SU-DHL-6 (cell line): ENCODE results near the gene MYOM1.

Experiments
- H2AFZ ChIP-seq: fragments of 200-600 bp; sonication (generic); 2 replicates; pipeline ENCODE4 v1.6.1; 2014; ENCODE audit warnings: low read depth, mild to moderate bottlenecking, moderate library complexity, mixed read lengths, antibody characterized with exemption, low read length; ENCODE audit not compliant: severe bottlenecking
- H3F3A ChIP-seq: fragments of 200-600 bp; shearing (Covaris generic); 2 replicates; pipeline ENCODE4 v1.6.0; 2016; ENCODE audit warnings: antibody characterized with exemption, mild to moderate bottlenecking; ENCODE audit not compliant: insufficient read depth
- H3K27ac ChIP-seq: fragments of 200-600 bp; sonication (generic); 2 replicates; pipeline ENCODE4 v1.5.1; 2016; ENCODE audit warnings: low read depth, mild to moderate bottlenecking, low read length, moderate library complexity, mixed read lengths
- H3K27me3 ChIP-seq: fragments of 200-600 bp; sonication (generic), shearing (Covaris generic); 2 replicates; pipeline ENCODE4 v1.6.0; 2014; ENCODE audit warnings: mild to moderate bottlenecking, low read length
- H3K36me3 ChIP-seq: fragments of 200-600 bp; sonication (generic); 2 replicates; pipeline ENCODE4 v1.6.1; 2014; ENCODE audit warnings: mild to moderate bottlenecking, low read length, mixed read lengths
- H3K4me2 ChIP-seq: fragments of 300-600, 200-600 bp; shearing (Covaris generic), sonication (generic); 2 replicates; pipeline ENCODE4 v1.6.0; 2014; ENCODE audit warnings: low read length, low read depth, mild to moderate bottlenecking; ENCODE audit not compliant: poor library complexity, severe bottlenecking
- H3K4me3 ChIP-seq: fragments of 200-600 bp; sonication (generic); 2 replicates; pipeline ENCODE4 v1.5.1; 2014; ENCODE audit warnings: antibody characterized with exemption, low read length, mild to moderate bottlenecking, mixed read lengths; ENCODE audit not compliant: insufficient read depth, poor library complexity, severe bottlenecking
- H3K79me2 ChIP-seq: fragments of 200-600 bp; sonication (generic); 2 replicates; pipeline ENCODE4 v1.6.1; 2014; ENCODE audit warnings: mild to moderate bottlenecking, low read length, moderate library complexity; ENCODE audit not compliant: insufficient read depth
- H3K9ac ChIP-seq: fragments of 200-600 bp; sonication (generic); 2 replicates; pipeline ENCODE4 v1.7.0; 2014; ENCODE audit warnings: mild to moderate bottlenecking, low read length
- H3K9me2 ChIP-seq: fragments of 200-600 bp; sonication (generic); replicated peaks from 2 replicates; pipeline ENCODE4 v1.6.1; 2014; ENCODE audit warnings: low read length; ENCODE audit not compliant: insufficient read depth
- H3K9me3 ChIP-seq: fragments of 200-600 bp; sonication (generic); 2 replicates; pipeline ENCODE4 v1.6.1; 2014; ENCODE audit warnings: low read length, mixed read lengths; ENCODE audit not compliant: insufficient read depth
- H4K20me1 ChIP-seq: fragments of 200-600 bp; sonication (generic); 2 replicates; pipeline ENCODE4 v1.6.1; 2014; ENCODE audit warnings: low read depth, mild to moderate bottlenecking, antibody characterized with exemption, low read length, moderate library complexity, mixed read lengths
- EZH2phosphoT487 ChIP-seq: fragments of 200-600 bp; sonication (generic), shearing (Covaris generic); conservative IDR thresholded peaks from 2 replicates; pipeline ENCODE4 v1.6.1; 2018; ENCODE audit warnings: mild to moderate bottlenecking, antibody characterized with exemption, low read length, moderate library complexity, mixed read lengths
- TF ChIP-seq, protein P1 (sequence below): fragments of 200-600 bp; sonication (generic); IDR thresholded peaks from one replicate; pipeline ENCODE4 v1.5.1; 2017; ENCODE audit warnings: antibody characterized with exemption, mild to moderate bottlenecking, low read length, moderate library complexity; ENCODE audit not compliant: insufficient read depth, poor library complexity, severe bottlenecking

Gene MYOM1

DNA sequence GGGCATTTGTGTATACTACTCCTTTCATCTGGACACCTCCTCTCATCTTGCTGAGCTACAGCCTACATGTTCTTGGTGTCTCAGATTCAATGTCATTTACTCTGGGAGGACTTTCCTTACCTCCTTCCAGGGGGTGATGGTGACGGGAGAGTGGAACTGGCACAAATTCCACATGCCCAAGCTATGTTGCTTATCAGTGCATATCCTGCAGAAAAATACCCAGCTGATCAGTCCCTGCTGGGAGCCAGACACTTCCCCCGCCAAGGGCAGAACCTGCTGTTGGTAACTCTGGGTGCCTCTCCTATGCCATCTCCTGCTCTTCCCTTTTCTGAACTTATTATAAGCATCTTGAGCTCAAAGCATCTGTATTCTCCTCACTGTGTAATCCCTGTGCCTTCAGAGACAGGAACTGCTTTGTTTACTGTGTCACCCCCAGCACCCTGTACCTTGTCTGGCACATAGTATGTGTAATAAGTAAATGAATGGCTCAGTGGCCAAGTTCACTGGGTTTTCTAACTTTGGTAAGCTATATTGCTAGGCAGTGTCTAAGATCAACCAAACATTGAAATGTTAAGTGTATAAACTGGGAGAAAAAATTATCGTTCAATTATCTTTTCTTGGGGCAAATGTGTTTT lies 119.2 kb downstream of the MYOM1 start:
- Histone ChIP-seq H3K27ac (no peak overlapping the region), H3K4me2 (no peak overlapping the region), H3K27me3 (no peaks in the 10 kb centered on the region), H3K9me3 (no peaks in the 10 kb centered on the region), H3K9me2 (no peaks in the 10 kb centered on the region), H2AFZ (no peak overlapping the region), H3K4me3 (no peak overlapping the region), H3K79me2 (no peaks in the 10 kb centered on the region), H4K20me1 (no peaks in the 10 kb centered on the region), H3F3A (no peaks in the 10 kb centered on the region), H3K9ac (no peak overlapping the region), H3K36me3 (no peaks in the 10 kb centered on the region)
- TF ChIP-seq, protein P1, sequence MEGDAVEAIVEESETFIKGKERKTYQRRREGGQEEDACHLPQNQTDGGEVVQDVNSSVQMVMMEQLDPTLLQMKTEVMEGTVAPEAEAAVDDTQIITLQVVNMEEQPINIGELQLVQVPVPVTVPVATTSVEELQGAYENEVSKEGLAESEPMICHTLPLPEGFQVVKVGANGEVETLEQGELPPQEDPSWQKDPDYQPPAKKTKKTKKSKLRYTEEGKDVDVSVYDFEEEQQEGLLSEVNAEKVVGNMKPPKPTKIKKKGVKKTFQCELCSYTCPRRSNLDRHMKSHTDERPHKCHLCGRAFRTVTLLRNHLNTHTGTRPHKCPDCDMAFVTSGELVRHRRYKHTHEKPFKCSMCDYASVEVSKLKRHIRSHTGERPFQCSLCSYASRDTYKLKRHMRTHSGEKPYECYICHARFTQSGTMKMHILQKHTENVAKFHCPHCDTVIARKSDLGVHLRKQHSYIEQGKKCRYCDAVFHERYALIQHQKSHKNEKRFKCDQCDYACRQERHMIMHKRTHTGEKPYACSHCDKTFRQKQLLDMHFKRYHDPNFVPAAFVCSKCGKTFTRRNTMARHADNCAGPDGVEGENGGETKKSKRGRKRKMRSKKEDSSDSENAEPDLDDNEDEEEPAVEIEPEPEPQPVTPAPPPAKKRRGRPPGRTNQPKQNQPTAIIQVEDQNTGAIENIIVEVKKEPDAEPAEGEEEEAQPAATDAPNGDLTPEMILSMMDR = no peak
- TF ChIP-seq EZH2phosphoT487 = no peak

DNA sequence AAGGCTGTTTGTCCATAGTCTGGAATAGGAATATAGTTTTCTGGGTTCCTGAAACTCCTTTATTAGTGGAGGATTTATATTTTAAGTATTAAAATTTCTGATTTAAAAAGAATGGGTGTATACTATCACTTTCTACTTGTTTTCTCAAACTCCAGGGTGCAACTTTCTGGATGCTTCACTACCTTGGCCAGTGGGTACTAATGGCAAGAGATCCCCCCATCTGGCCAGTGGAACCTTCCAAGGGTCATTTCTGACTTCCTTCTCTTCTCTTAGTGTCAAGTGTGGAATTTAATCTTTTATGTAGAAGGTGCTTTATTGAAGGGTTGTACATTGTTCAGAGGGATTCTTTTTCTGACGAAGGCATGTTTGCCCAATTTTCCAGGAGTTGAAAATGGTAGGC lies 120.4 kb downstream of the MYOM1 start:
- Histone ChIP-seq H4K20me1 (no peaks in the 10 kb centered on the region), H3K36me3 (no peaks in the 10 kb centered on the region), H3K4me2 (no peak overlapping the region), H3K27ac (no peak overlapping the region), H3K4me3 (no peak overlapping the region), H3K9me2 (no peaks in the 10 kb centered on the region), H3K9me3 (no peaks in the 10 kb centered on the region), H3K79me2 (no peaks in the 10 kb centered on the region), H3F3A (no peaks in the 10 kb centered on the region), H3K27me3 (no peaks in the 10 kb centered on the region), H2AFZ (no peak overlapping the region), H3K9ac (no peak overlapping the region)
- TF ChIP-seq EZH2phosphoT487 = no peak
- TF ChIP-seq, protein P1 = no peak

DNA sequence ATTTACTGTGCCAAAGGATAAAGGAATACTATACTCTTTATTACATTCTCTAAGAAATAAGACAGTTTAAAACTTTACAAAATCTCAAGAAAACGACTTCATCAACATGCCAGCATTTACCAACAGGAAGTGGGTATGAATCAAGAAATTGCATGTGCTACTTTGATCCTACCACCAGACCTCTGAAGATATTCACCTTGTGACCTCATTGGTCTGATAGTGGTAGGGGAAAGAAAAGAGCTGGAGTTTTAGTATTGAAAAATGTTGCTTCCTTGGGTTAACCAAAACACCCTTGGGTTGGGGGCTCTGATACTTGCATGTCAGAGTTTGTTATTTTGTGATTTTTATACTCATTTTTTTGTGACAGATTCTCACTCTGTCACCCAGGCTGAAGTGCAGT lies 122.7 kb downstream of the MYOM1 start:
- H3K4me3 ChIP-seq = no peak overlapping the region
- no peaks in the 10 kb centered on the region for H3K79me2 ChIP-seq

More for the DNA sequence above, 122.7 kb downstream of the MYOM1 start:
- no peaks in the 10 kb centered on the region for H3K9me3 ChIP-seq
- no peak overlapping the region for H3K27ac ChIP-seq
- no peaks in the 10 kb centered on the region for H3F3A ChIP-seq
- no peak overlapping the region for H3K9ac ChIP-seq
- H3K9me2 ChIP-seq = no peaks in the 10 kb centered on the region
- no peaks in the 10 kb centered on the region for H4K20me1 ChIP-seq
- H3K27me3 ChIP-seq = no peaks in the 10 kb centered on the region
- H3K36me3 ChIP-seq = no peaks in the 10 kb centered on the region
- no peak overlapping the region for H3K4me2 ChIP-seq
- H2AFZ ChIP-seq = no peak overlapping the region
- TF ChIP-seq EZH2phosphoT487 = no peak
- TF ChIP-seq, protein P1 = no peak
